Measurements from ENCODE around the gene TRIM69. TPM values are rescaled to one million over a fixed set of nuclear protein-coding genes. Genes with fewer than 3 reads are reported as not detected.

Gene TRIM69
- total and polyA plus RNA-seq, 2 of the 8 experiments (the other 6 are each of a cell fraction or from before 2014, with no cell fraction given): 4.3 to 6.2 TPM

- CTCF ChIA-PET (ENCODE audit: partially characterized antibody): interaction anchor here (0.7 to 4.9 kb wide), 5 partner anchors 8 to 63 kb away, joined by 3 to 31 read pairs (median 17); partner anchors contain the start of genes SPG11 and TRIM69
- no peak overlapping the region for H3K18ac ChIP-seq (ENCODE audit: extremely low read depth, low read length)
- no peaks in the 10 kb centered on the region for H3K79me2 ChIP-seq (ENCODE audit: control insufficient read depth in 1 of 2, insufficient read depth in 2 of 2, low read length in 2 of 2)
- H3K23me2 ChIP-seq (ENCODE audit: low read depth, low read length): peaks cover 7% of the 10 kb centered on the region
- no peak overlapping the region for H4K5ac ChIP-seq (ENCODE audit: insufficient read length, low read depth, low read length)
- H4K91ac ChIP-seq (replicated peaks; ENCODE audit: insufficient read length, low read length): peak overlapping the region; percentile 33
- peak overlapping the region in 1 of 4 experiments; percentile 90; a peak in 2 of 8 replicates for H3K4me3 ChIP-seq (ENCODE audit: extremely low read depth in 1 of 4, insufficient read depth in 2 of 4, low read depth in 3 of 4, low read length in 4 of 4)
- H3K4me1 ChIP-seq (replicated peaks in 1 of 4; ENCODE audit: control insufficient read depth in 3 of 4, insufficient read depth in 4 of 4, low read length in 3 of 4): peaks cover 0 to 7% (median 4%) of the 10 kb centered on the region in 4 experiments; a peak in 4 of 7 replicates
- no peak overlapping the region for H2BK5ac ChIP-seq (ENCODE audit: low read depth, low read length)
- H2AFZ ChIP-seq (ENCODE audit: low read length): no peak overlapping the region
- DNase-seq (ENCODE audit: low read depth in 1 of 2, low spot score in 2 of 2) (no peak), FAIRE-seq (no peak)
- H3K79me1 ChIP-seq (ENCODE audit: low read depth, low read length): no peaks in the 10 kb centered on the region
- H3K14ac ChIP-seq (ENCODE audit: insufficient read length): no peak overlapping the region
- no peak overlapping the region; the same call in 1 of the 2 replicates for H2BK12ac ChIP-seq (ENCODE audit: low read depth, low read length)
- no peaks in the 10 kb centered on the region for H3K27me3 ChIP-seq (replicated peaks in 1 of 4; ENCODE audit: control insufficient read depth in 3 of 4, extremely low read depth in 1 of 4, insufficient read depth in 3 of 4, low read length in 3 of 4)
- no peak overlapping the region for H3K56ac ChIP-seq (replicated peaks; ENCODE audit: insufficient read length, low read depth, low read length)
- no peaks in the 10 kb centered on the region for H3K36me3 ChIP-seq (ENCODE audit: control insufficient read depth in 2 of 4, insufficient read depth in 4 of 4, low read length in 3 of 4)
- no peaks in the 10 kb centered on the region for H4K20me1 ChIP-seq (replicated peaks in 1 of 2; ENCODE audit: control insufficient read depth in 1 of 2, insufficient read depth in 2 of 2, low read length in 2 of 2)
- H3K4ac ChIP-seq (replicated peaks; ENCODE audit: insufficient read length, low read depth, low read length): no peak overlapping the region
- peak overlapping the region; percentile 58 for H2BK120ac ChIP-seq (replicated peaks; ENCODE audit: low read depth, low read length)
- H2AK5ac ChIP-seq (ENCODE audit: low read depth, low read length): no peak overlapping the region
- no peak overlapping the region for H3K9ac ChIP-seq (replicated peaks in 1 of 4; ENCODE audit: extremely low read depth in 1 of 4, low read depth in 3 of 4, low read length in 3 of 4)
- H3K23ac ChIP-seq (ENCODE audit: insufficient read length): no peak overlapping the region
- POLR2A ChIA-PET (ENCODE audit: partially characterized antibody): interaction anchor here (0.7 to 6.3 kb wide), 7 partner anchors 10 to 64 kb away, joined by 3 to 64 read pairs (median 4); partner anchors contain the start of genes B2M, PATL2 and SPG11
- no peak overlapping the region for H3K27ac ChIP-seq (ENCODE audit: low read depth, low read length)
- H4K8ac ChIP-seq (ENCODE audit: extremely low read depth, insufficient read depth, low read length): no peak overlapping the region
- H2BK15ac ChIP-seq (ENCODE audit: low read length): 0 out of 2 replicates have a peak overlapping the region, but pooled peaks have one; percentile 50
- H2BK20ac ChIP-seq (ENCODE audit: low read length): 0 out of 2 replicates have a peak overlapping the region, but pooled peaks have one; percentile 34
- H3K9me3 ChIP-seq (ENCODE audit: insufficient read depth in 2 of 2, low read depth in 1 of 2, low read length in 1 of 2): no peaks in the 10 kb centered on the region
- H3K4me2 ChIP-seq (ENCODE audit: insufficient read depth in 1 of 2, low read depth in 2 of 2, low read length in 2 of 2): peak overlapping the region in 1 of 2 experiments; percentile 82; a peak in 1 of 4 replicates
- 92% methylated on average over 6 of the region's 6 CpGs; no CpG with 5 or more reads in 1 of the 2 experiments for WGBS, 2 experiments (ENCODE audit: extremely low coverage in 1 of 2, insufficient coverage in 1 of 2, insufficient read length in 1 of 2, insufficient replicate concordance in 2 of 2, low coverage in 1 of 2, low lambda C conversion rate in 2 of 2, missing lambda C conversion rate in 1 of 2)
- TF ChIP-seq CREB1 (IDR thresholded peaks at IDR 0.05) (no peak), RBBP5 (IDR thresholded peaks at IDR 0.05; ENCODE audit: borderline replicate concordance, low read depth, low read length) (no peak), HDAC6 (IDR thresholded peaks at IDR 0.05; ENCODE audit: low read depth, low read length) (no peak), RFX5 (IDR thresholded peaks at IDR 0.05; ENCODE audit: borderline replicate concordance, low read depth, low read length) (no peak), SP2 (IDR thresholded peaks at IDR 0.05; ENCODE audit: low read length) (no peak), JUN (IDR thresholded peaks at IDR 0.05; ENCODE audit: low read depth, low read length) (no peak), ASH2L (IDR thresholded peaks at IDR 0.05; ENCODE audit: low read length) (no peak), SRF (IDR thresholded peaks at IDR 0.05; ENCODE audit: low read depth, low read length) (no peak), SIX5 (IDR thresholded peaks at IDR 0.05; ENCODE audit: low read depth, low read length) (no peak), TAF7 (optimal IDR thresholded peaks at IDR 0.05; ENCODE audit: borderline replicate concordance, low read depth, low read length) (no peak), CHD1 (IDR thresholded peaks at IDR 0.05; ENCODE audit: low read depth, low read length) (no peak), BCL11A (IDR thresholded peaks at IDR 0.05; ENCODE audit: low read depth in 2 of 2, low read length in 2 of 2) (no peak), TCF12 (IDR thresholded peaks at IDR 0.05; ENCODE audit: low read depth, low read length) (no peak)
These were observed 8.7 kb upstream of the TRIM69 start for GRCh38 chr15:44727485-44728231.

Measured in H1 (cell line).